Loucy (cell line): ENCODE measurements around the gene DAGLA.

Experiments used
- EZH2phosphoT487 ChIP-seq: fragments of 200-600 bp; IDR thresholded peaks from 2 replicates; pipeline ENCODE4 v1.6.1; 2018; ENCODE audit warnings: antibody characterized with exemption, mild to moderate bottlenecking, moderate library complexity, borderline replicate concordance
- TF ChIP-seq, protein P1 (sequence below): fragments of 200-600 bp; sonication (generic); conservative IDR thresholded peaks from 2 replicates; pipeline ENCODE4 v1.5.1; 2014; ENCODE audit warnings: mild to moderate bottlenecking, antibody characterized with exemption, low read length

DNA sequence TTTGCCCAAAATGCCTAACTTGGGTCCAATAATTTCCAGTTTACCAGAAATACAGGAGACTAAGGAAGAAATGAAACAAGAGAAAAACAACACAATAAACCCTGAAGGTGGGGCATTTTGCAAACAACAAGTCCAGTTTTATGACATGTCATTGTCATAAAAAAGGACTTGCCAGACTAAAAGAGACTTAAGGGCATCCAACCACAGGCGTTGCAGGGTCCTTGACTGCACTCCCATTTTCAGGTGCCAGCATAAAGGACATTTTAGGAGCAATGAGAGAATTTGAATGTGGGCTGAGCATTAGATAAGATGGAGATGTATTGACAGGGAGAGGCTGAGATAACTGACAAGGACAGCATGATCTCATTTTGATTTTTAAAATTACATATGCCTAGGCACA is 28.1 kb upstream of the DAGLA start:
- TF ChIP-seq, protein P1, sequence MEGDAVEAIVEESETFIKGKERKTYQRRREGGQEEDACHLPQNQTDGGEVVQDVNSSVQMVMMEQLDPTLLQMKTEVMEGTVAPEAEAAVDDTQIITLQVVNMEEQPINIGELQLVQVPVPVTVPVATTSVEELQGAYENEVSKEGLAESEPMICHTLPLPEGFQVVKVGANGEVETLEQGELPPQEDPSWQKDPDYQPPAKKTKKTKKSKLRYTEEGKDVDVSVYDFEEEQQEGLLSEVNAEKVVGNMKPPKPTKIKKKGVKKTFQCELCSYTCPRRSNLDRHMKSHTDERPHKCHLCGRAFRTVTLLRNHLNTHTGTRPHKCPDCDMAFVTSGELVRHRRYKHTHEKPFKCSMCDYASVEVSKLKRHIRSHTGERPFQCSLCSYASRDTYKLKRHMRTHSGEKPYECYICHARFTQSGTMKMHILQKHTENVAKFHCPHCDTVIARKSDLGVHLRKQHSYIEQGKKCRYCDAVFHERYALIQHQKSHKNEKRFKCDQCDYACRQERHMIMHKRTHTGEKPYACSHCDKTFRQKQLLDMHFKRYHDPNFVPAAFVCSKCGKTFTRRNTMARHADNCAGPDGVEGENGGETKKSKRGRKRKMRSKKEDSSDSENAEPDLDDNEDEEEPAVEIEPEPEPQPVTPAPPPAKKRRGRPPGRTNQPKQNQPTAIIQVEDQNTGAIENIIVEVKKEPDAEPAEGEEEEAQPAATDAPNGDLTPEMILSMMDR: no peak
- no peak for TF ChIP-seq EZH2phosphoT487
